T-helper 22 cell (primary cell): ENCODE data around the gene VPS11.
"Not testable (repeated sequence)": the region's sequence is repeated elsewhere in the genome, so short reads cannot be mapped to it uniquely, and the experiment has no call there.

Experiments
- DNase-seq: peaks from one replicate; pipeline ENCODE4 v3.0.0-alpha.2; 2020; ENCODE audit warnings: low read depth

VPS11 gene

DNA sequence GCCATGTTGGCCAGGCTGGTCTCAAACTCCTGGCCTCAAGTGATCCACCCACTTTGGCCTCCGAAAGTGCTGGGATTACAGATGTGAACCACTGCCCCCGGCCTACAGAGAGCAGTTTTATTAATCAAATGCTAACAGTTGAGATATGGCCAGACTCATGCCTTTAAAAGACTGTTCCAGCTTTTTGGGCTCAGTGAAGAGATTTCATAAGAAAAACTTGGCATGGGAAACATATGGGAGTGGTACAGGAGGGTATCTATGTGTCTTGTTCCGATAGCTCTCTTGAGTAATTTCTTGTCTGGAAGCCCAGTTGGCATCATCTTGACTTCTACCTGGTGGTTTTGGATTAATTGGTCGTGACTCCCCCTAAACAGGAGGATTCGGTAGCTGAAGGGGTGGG lies 28.7 kb upstream of the VPS11 start:
- DNase-seq = no peak

DNA sequence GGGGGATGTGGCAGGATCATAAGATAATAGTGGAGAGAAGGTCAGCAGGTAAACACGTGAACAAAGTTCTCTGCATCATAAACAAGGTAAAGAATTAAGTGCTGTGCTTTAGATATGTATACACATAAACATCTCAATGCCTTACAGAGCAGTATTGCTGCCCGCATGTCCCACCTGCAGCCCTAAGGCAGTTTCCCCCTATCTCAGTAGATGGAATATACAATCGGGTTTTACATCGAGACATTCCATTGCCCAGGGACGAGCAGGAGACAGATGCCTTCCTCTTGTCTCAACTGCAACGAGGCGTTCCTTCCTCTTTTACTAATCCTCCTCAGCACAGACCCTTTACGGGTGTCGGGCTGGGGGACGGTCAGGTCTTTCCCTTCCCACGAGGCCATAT lies 28.1 kb upstream of the VPS11 start:
- DNase-seq = not testable (repeated sequence)

DNA sequence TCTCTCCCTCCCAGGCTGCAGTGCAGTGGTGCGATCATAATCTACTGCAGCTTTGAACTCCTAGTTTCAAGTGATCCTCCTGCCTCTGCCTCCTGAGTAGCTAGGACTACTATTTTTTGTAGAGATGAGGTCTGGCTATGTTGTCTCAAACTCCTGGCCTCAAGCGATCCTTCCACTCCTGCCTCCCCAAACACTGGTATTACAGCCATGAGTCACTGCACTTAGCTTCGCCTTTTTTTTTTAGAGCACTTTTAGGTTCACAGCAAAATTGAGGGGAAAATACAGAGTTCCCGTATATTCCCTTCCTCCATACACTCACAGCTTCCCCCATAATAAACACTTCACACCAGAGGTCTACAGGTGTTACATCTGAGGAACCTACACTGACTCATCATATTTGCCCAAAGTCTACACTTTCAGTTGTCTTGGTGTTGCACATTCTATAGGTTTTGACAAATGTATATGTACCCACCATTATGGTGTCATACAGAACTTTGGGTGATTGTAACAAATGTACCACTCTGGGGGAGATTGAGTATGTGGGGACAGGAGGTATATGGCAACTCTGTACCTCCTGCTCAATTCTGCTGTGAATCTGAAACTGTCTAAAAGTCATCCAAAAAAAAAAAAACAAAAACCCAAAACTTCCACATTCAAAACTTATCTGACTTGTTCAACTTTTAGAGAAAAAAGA lies 25.6 kb upstream of the VPS11 start:
- DNase-seq = no peak

DNA sequence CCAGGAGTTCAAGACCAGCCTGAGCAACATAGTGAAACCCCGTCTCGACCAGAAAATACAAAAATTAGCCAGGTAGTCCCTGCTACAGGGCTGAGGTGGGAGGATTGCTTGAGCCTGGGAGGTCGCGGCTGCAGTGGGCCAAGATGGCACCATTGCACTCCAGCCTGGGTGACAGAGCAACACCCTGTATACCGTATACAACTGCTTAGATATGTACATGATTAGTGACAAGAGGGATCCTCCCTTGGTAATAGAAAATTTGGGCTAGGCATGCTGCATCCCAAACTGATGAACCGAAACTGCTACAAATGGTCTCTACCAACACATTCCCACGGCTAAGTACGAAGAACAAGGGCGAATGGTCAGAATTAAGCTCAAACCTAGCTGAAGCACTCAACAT lies 24.7 kb upstream of the VPS11 start:
- no peak for DNase-seq

DNA sequence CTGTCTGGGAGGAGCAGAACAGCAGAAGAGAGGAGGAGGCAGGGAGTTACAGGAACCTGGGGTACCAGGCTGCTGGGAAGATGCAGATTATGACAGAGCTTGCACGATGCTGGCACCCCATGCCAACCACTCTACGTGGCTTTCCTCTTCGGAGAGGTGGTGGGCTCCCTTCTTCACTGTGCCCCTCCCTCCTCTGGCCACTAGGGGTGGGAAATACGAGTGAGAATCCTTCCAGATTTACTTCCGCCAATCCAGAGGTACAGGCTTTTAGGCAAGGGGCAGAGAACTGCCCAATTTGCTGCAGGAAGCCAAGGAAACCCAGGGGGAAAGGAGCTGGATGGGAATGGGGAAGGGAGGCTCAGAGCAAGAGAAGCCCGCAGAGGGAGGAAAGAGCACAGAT lies 22.9 kb upstream of the VPS11 start:
- DNase-seq = no peak

DNA sequence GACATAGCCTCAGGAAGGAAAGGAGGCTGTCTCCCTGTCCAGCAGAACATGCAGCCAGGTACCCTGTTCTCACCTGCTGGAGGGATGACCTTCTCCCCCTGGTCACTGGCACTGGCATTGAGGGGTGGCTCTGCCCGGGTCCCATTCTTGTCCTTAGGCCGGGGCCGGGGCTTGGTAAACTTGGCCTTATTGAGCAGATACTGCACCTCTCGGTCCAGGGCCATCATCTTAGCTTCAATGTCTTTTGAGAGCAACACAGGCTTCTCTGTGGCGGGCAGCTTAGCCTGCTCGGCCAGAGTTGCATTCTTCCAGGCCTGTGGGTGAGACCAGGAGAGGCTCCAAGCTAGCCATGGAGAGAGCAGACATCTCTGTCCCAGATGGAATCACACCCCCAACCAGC lies 21.1 kb upstream of the VPS11 start:
- no peak for DNase-seq

DNA sequence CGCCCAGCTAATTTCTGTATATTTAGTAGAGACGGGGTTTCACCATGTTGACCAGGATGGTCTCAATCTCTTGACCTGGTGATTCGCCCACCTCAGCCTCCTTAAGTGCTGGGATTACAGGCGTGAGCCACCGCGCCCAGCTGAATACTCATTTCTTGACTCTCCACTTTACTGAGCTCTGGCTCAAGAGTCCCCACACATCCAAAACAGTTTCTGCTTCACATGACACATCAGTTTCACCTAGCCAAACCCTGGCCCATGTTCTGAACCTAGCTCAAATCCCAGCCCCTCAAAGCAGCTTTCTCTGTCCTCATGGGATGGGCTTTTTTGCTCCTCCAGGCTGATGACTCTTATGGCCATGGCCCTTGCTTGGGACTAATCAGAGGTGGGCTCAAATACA lies 20.4 kb upstream of the VPS11 start:
- DNase-seq = no peak

DNA sequence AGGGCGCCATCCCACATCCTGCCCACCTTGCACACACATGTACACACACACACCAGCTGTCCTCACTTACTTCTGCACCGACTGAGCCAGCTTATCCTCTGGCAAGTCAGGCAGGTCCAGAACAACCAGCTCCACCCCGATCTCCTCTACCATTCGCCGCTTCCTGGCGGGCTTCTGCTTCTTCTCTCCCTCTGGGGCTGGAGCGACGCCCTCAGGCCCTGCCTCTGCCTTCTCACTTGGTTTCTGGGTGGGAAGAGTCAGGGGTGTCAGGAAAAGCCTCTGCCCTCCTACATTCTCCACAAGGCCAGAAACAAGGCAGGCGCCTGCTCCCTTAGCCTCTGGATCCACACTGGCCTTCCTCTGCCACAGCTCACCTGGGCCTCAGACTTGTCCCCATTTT lies 19.0 kb upstream of the VPS11 start:
- DNase-seq = no peak

DNA sequence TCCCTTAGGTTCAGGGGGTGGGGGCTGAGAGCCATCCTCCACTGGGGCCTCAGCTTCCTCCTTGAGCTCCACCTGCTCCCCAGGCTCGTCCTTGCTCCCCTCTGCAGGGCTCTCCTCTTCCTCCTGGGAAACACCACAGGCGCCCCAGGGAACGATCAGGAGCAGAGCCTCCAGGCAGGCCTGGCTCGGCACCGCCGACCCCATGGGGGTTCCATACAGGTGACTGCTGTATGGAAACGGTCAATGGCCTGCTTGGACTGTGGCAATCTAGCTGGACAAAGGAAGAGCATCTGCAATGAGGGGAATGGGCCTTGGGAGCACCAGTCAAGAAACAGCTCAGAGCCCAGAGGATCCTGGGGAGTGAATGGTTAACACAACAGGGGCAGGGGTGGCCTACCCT lies 18.5 kb upstream of the VPS11 start:
- no peak for DNase-seq

DNA sequence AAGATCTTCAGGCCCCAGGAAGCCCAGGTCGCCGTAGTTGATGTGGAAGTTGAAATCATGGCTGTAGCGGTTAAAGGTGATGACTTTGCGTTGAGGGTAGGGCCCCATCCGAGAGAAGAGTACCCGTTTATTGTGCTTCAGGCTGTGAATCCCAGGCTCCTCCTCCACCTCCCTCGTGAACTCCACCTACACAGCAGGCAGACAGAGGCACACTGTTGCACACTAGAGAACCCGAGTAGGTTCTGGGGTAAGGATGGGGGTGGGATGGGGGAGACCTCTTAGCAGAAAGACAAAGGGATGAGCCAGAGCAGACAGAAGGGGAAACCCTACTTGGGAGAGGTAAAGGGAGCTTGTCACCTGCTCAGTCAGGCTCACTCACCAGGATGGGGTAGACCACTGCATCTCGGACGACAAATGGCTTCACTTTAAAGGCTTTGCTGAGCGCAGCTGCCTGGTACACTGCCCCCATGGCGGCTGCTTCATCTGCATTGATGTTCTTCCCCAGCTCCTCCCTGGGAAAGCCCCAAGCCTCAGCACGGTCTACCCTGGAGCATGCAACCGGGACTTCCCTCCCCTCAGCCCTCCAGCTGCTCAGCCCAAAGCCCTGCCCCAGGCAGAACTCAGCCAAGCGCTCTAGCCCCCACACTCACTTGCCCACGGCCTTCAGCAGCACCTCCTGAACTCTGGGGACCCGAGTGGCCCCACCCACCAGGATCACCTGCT lies 16.0 kb upstream of the VPS11 start:
- DNase-seq = no peak

DNA sequence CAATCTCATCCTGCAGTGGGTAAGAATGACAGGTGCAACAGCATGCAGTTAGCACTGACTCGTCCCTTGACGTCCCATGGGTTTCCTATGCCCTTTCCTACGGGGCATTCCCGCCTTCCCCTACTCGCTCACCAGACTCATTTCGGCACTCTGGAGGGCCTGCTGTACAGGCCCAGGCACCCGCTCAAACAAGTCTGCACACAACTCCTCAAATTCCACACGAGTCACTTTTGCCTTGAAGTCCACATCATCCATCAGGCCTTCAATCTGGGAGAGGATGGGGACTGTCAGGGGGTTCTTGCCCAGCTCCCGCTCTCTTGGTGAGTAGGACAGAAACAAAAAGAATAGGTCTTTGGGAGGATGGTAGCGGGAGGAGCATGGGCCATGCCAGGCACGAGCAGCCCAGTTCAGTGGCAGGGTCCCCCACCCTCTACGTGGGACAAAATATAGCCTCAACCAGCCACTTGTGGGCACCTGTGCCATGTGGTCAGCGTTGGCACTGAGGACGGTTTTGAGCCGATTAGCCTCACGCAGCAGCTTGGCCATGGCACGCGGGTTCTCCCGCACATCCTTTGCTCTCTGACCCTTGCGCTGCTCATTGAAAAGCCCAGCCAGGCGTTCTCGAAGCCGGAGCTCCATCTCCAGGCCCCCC lies 15.3 kb upstream of the VPS11 start:
- no peak for DNase-seq

DNA sequence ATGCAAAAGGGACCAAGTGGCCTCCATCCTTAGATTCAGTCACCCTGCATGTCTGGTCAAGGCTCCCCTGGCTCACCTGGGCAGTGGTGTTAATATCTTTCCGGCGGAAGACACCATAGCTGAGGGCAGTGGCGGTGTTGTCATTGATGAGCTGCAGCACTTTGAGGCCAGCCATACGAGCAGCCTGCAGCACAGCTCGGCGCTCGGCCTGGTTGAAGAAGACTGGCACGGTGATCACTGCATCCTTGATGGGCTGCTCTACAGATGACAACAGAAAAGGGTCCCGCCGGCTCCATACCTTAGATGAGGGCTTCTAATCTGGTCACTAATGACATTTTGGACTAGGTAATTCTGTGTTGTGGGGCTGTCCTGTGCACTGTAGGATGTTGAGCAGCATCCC lies 13.2 kb upstream of the VPS11 start:
- DNase-seq = no peak

DNA sequence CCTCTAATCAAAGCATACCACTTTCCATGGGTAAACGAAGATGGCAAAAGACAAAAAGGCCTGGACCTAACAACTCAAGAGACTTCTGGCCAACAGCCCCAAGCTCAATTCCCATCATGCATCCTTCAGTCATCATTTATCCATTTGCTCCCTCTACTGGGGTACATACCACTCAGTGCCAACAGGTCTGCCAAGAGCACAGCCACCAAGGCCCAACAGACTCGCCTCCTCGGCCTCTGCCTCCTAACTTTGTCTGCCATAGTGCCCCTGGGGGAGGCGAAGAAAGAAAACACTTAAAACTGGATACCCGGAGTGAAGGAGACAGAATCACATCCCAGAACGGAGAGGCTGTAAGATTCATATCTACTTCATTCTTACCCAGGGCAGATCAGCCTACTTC lies 11.7 kb upstream of the VPS11 start:
- no peak for DNase-seq

DNA sequence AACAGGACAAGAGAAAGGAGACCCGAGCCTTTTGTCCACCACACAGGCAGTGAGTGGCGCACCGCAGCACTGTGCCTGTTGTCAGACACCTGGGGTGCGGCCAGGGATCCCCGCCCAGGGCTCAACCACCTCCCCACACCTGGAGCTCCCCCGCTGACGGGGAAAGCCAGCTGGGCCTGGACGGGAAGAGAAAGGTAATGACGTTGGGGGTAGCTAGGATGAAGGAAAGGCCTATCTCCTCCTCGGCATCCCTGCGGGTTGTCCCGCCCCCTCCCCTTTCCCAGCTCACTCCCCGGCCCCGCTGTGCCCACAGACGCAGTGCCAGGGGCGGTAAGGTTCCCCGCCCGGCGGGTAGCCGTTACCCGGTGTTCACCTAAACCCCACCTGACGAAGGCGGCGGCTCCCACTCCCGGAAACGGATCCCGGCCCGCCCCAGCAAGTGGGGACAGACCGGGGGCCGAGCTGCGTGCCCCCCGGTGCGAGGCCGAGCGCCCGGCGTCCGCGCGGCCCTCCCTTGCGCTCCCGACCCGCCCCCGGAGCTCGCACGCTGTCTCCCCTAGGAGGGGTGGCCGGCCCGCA lies 11.1 kb upstream of the VPS11 start:
- peak; percentile 44 for DNase-seq

DNA sequence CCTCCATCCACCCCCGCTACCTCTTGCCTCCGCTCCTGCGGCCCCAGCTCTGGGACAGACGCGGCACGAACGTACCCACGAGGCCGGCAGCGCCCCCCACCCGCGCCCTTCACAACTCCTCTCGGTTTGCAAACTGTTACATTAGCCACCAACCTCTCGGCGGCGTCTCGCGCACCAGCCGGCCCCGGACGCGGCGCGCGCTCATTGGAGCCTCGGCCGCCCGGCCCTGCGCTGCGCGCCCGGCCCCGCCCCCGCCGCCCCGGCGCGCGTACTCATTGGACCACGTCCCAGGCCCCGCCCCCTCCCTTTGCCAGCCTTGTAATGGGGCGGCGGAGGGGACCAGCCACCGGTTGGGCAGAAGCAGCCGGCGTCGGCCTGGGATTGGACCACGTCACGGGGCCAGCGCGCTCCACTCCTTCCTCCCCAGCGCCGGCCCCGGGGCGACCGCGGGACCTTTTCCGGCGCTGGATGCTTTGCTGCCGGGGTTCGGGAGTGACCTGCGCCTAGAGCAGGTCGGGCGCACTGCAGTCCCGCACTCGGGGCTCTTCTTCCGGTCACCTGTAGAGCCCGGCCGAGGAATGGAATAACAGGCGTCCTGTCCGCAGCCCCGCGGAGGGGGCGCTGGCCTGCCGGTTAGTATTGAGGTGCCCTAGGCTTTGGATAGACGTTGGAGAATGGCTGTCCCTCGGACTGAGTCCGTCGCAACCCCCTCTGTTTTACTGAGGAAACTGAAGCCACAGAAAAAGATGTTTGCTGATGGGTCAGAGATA lies 10.4 kb upstream of the VPS11 start, which contains the start of gene HYOU1:
TSS of gene HYOU1 (minus strand) at position 206 of the 770 bp plus-strand sequence. CDS start 1,045 bp downstream, outside the sequence.
- DNase-seq = peak; percentile 98

DNA sequence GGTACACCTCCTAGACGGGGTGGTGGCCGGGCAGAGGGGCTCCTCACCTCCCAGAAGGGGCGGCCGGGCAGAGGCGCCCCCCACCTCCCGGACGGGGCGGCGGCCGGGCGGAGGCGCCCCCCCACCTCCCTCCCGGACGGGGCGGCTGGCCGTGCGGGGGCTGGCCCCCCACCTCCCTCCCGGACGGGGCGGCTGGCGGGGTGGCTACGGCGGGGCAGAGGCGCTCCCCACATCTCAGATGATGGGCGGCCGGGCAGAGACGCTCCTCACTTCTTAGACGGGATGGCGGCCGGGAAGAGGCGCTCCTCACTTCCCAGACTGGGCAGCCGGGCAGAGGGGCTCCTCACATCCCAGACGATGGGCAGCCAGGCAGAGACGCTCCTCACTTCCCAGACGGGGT lies 8.5 kb upstream of the VPS11 start:
- not testable (repeated sequence) for DNase-seq

DNA sequence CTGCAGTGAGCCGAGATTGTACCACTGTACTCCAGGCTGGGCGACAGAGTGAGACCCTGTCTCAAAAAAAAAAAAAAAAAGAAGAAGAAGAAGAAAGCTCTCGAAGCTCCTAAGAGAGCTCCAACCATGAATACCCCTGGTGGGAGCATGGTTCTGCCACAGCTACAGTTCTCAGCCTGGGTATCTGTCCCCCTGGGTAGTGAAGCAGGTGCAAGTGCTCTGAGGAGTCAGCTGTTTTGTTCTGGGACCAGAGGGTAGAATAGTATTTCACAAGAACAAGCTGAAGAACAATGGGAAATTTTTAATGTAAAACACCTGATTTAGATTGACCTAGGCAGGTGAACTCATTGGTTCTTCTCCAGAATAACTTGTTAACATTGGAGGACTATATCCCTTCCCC lies 6.4 kb upstream of the VPS11 start:
- no peak for DNase-seq

DNA sequence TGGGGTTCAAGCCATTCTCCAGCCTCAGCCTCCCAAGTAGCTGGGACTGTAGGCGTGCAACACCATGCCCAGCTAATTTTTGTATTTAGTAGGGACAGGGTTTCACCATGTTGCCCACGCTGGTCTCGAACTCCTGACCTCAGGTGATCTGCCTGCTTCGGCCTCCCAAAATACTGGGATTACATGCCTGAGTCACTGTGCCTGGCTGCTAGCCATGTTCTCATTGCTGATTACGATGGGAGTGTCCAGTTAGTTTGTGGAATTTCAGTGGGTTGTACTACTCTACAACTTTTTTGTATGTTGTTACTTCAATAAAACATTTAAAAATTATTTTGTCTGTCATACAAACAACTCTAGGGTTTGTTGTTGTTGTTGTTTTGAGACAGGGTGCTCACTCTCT lies 4.8 kb upstream of the VPS11 start:
- no peak for DNase-seq

DNA sequence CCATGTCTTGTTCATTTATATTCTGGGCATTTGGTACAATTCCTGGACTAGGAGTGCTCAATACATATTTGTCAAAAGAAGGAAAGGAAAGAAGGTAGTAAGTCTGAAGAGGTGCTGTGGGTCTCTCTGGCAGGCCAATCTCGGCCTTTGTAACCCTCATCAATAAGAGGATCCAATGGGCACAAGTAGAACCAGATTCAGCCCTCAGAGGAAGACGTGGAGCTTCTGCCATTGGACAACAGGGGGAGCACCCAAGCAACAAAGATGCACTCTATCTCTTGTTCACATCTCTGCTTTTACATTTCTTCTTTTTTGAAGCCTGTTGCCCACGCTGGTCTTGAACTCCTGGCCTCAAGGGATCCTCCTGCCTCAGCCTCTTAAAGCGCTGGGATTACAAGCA lies 2.2 kb upstream of the VPS11 start:
- DNase-seq = no peak

DNA sequence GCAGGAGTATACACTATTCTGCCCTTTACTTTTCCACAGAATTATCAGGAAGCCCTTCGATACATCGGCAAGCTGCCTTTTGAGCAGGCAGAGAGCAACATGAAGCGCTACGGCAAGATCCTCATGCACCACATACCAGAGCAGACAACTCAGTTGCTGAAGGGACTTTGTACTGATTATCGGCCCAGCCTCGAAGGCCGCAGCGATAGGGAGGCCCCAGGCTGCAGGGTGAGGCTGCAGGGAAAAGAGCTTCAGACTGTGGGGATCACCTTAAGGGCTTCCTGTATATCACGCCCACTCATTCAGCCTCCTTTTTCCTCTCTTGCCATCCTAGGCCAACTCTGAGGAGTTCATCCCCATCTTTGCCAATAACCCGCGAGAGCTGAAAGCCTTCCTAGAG lies 10.2 kb downstream of the VPS11 start:
- DNase-seq = no peak

DNA sequence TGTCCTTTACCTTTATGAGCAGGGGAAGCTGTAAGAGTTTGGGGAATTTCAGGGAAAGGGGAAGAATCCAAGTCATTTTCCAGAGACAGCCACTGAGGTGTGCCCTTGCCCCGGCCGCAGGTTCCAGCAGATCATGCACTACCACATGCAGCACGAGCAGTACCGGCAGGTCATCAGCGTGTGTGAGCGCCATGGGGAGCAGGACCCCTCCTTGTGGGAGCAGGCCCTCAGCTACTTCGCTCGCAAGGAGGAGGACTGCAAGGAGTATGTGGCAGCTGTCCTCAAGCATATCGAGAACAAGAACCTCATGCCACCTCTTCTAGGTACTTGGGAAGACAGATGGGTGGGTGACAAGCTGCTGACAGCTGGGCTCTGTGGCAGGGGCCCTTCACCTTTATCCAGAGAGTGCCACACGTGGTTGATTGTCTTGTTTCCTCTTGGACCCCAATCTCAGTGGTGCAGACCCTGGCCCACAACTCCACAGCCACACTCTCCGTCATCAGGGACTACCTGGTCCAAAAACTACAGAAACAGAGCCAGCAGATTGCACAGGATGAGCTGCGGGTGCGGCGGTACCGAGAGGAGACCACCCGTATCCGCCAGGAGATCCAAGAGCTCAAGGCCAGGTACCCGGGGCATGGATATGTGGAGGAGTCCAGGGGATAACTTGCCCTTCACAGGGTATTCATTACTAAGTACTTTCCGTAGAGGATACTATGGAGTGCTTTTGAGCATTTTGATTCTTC lies 11.2 kb downstream of the VPS11 start:
- DNase-seq = no peak
